Measurements from ENCODE around the gene ARL13A. TPM values are rescaled to one million over a fixed set of nuclear protein-coding genes. Genes with fewer than 3 reads are reported as not detected.

The ARL13A gene
- total and polyA plus RNA-seq, 2 of the 8 experiments (the other 6 are each of a cell fraction or from before 2014, with no cell fraction given), result not detected

- H4K8ac ChIP-seq (ENCODE audit: extremely low read depth, insufficient read depth, low read length), result no peak overlapping the region
- H3K79me2 ChIP-seq (ENCODE audit: control insufficient read depth in 1 of 2, insufficient read depth in 2 of 2, low read length in 2 of 2), result no peaks in the 10 kb centered on the region
- H3K27me3 ChIP-seq (replicated peaks in 1 of 4; ENCODE audit: control insufficient read depth in 3 of 4, extremely low read depth in 1 of 4, insufficient read depth in 3 of 4, low read length in 3 of 4), result no peaks in the 10 kb centered on the region
- H2AFZ ChIP-seq (ENCODE audit: low read length), result no peak overlapping the region
- H3K14ac ChIP-seq (ENCODE audit: insufficient read length), result no peak overlapping the region
- no peaks in the 10 kb centered on the region for H3K23me2 ChIP-seq (ENCODE audit: low read depth, low read length)
- no peak overlapping the region for H4K91ac ChIP-seq (replicated peaks; ENCODE audit: insufficient read length, low read length)
- H4K20me1 ChIP-seq (replicated peaks in 1 of 2; ENCODE audit: control insufficient read depth in 1 of 2, insufficient read depth in 2 of 2, low read length in 2 of 2), result no peaks in the 10 kb centered on the region
- no peak overlapping the region for H2BK20ac ChIP-seq (ENCODE audit: low read length)
- H3K4ac ChIP-seq (replicated peaks; ENCODE audit: insufficient read length, low read depth, low read length), result no peak overlapping the region
- WGBS, 2 experiments (ENCODE audit: extremely low coverage in 1 of 2, insufficient coverage in 1 of 2, insufficient read length in 1 of 2, insufficient replicate concordance in 2 of 2, low coverage in 1 of 2, low lambda C conversion rate in 2 of 2, missing lambda C conversion rate in 1 of 2), result 98% methylated on average over 8 of the region's 19 CpGs; no CpG with 5 or more reads in 1 of the 2 experiments
- no peaks in the 10 kb centered on the region for H3K36me3 ChIP-seq (ENCODE audit: control insufficient read depth in 2 of 4, insufficient read depth in 4 of 4, low read length in 3 of 4)
- H2BK120ac ChIP-seq (replicated peaks; ENCODE audit: low read depth, low read length), result no peak overlapping the region
- H3K9ac ChIP-seq (replicated peaks in 1 of 4; ENCODE audit: extremely low read depth in 1 of 4, low read depth in 3 of 4, low read length in 3 of 4), result no peak overlapping the region
- no peak for FAIRE-seq
- no peak overlapping the region for H3K56ac ChIP-seq (replicated peaks; ENCODE audit: insufficient read length, low read depth, low read length)
- H3K23ac ChIP-seq (ENCODE audit: insufficient read length), result no peak overlapping the region
- DNase-seq (ENCODE audit: low read depth in 1 of 2, low spot score in 2 of 2), result no peak
- POLR2A ChIA-PET (ENCODE audit: partially characterized antibody), result no interaction called here
- H3K79me1 ChIP-seq (ENCODE audit: low read depth, low read length), result no peaks in the 10 kb centered on the region
- H3K4me3 ChIP-seq (ENCODE audit: extremely low read depth in 1 of 4, insufficient read depth in 2 of 4, low read depth in 3 of 4, low read length in 4 of 4), result no peak overlapping the region
- no peak overlapping the region for H3K27ac ChIP-seq (ENCODE audit: low read depth, low read length)
- H3K18ac ChIP-seq (ENCODE audit: extremely low read depth, low read length), result no peak overlapping the region
- H3K4me1 ChIP-seq (replicated peaks in 1 of 4; ENCODE audit: control insufficient read depth in 3 of 4, insufficient read depth in 4 of 4, low read length in 3 of 4), result no peaks in the 10 kb centered on the region
- H3K9me3 ChIP-seq (ENCODE audit: insufficient read depth in 2 of 2, low read depth in 1 of 2, low read length in 1 of 2), result no peaks in the 10 kb centered on the region; a peak in 1 of 4 replicates
- H3K4me2 ChIP-seq (ENCODE audit: insufficient read depth in 1 of 2, low read depth in 2 of 2, low read length in 2 of 2), result no peak overlapping the region
- CTCF ChIA-PET (ENCODE audit: partially characterized antibody), result no interaction called here
- H2AK5ac ChIP-seq (ENCODE audit: low read depth, low read length), result no peak overlapping the region
- no peak overlapping the region for H4K5ac ChIP-seq (ENCODE audit: insufficient read length, low read depth, low read length)
- no peak overlapping the region for H2BK15ac ChIP-seq (ENCODE audit: low read length)
- no peak overlapping the region for H2BK5ac ChIP-seq (ENCODE audit: low read depth, low read length)
- H2BK12ac ChIP-seq (ENCODE audit: low read depth, low read length), result no peak overlapping the region
- TF ChIP-seq CHD2 (IDR thresholded peaks at IDR 0.05; ENCODE audit: low read length) (no peak), MAX (IDR thresholded peaks at IDR 0.05) (no peak), SRF (IDR thresholded peaks at IDR 0.05; ENCODE audit: low read depth, low read length) (no peak), NRF1 (IDR thresholded peaks at IDR 0.05; ENCODE audit: low read depth, low read length) (no peak), CTCF (IDR thresholded peaks at IDR 0.05; ENCODE audit: control extremely low read depth in 1 of 3, insufficient read depth in 1 of 3, low read depth in 1 of 3, low read length in 3 of 3) (no peak), SP1 (IDR thresholded peaks at IDR 0.05; ENCODE audit: low read depth, low read length) (no peak), BRCA1 (IDR thresholded peaks at IDR 0.05; ENCODE audit: low read depth, low read length) (no peak), SIN3A (conservative IDR thresholded peaks at IDR 0.05 in 1 of 2, IDR thresholded peaks at IDR 0.05 in 1 of 2; ENCODE audit: low read depth in 1 of 2, low read length in 2 of 2) (no peak), RXRA (IDR thresholded peaks at IDR 0.05; ENCODE audit: insufficient read depth, low read depth, low read length) (no peak), JUN (IDR thresholded peaks at IDR 0.05; ENCODE audit: low read depth, low read length) (no peak), ATF3 (IDR thresholded peaks at IDR 0.05; ENCODE audit: insufficient read depth, low read depth, low read length) (no peak), YY1 (IDR thresholded peaks at IDR 0.05; ENCODE audit: low read depth, low read length) (no peak)
Observed at GRCh38 chrX:100973411-100973810, 3.9 kb downstream of the ARL13A start.

All from H1 (cell line).